Measurements from ENCODE around the gene SHISAL2A. TPM values are rescaled to one million over a fixed set of nuclear protein-coding genes. Genes with fewer than 3 reads are reported as not detected.

Gene SHISAL2A
- total and polyA plus RNA-seq, 7 donors, result 0.13 to 1.6 (median 0.28) TPM

DNA sequence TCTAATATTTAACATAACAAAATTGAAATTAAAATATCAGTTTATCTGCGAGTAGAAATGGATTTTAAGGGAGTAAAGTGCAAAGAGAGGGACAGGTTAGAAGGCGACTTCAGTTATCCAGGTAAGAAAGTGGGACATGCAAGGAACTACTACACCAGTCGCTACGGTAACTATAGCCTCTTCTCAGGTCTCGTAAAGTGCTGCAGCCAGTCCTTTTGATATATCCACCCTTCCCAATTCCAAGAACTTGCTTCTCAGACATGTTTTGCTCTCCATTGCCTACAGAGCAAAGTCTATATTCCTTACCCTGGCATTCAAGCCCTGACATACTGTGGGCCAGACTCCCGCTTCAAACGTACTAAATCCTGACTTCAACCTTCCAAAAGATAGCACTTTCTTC is 62.7 kb downstream of the SHISAL2A start:
- intact Hi-C loops (cut with DNase I), result no loop called here
- Histone ChIP-seq H3K4me1 (peaks cover 11% of the 10 kb centered on the region), H3K4me3 (no peak overlapping the region), H3K27ac (no peak overlapping the region), H3K27me3 (ENCODE audit: insufficient read depth in 3 of 3, low read length in 2 of 3) (no peaks in the 10 kb centered on the region), H3K36me3 (ENCODE audit: insufficient read depth in 1 of 2, low read depth in 1 of 2) (peaks cover 4 to 28% of the 10 kb centered on the region in 2 donors), H3K9me3 (no peaks in the 10 kb centered on the region)
- ATAC-seq (no peak), DNase-seq (no peak)
- TF ChIP-seq, protein P1, sequence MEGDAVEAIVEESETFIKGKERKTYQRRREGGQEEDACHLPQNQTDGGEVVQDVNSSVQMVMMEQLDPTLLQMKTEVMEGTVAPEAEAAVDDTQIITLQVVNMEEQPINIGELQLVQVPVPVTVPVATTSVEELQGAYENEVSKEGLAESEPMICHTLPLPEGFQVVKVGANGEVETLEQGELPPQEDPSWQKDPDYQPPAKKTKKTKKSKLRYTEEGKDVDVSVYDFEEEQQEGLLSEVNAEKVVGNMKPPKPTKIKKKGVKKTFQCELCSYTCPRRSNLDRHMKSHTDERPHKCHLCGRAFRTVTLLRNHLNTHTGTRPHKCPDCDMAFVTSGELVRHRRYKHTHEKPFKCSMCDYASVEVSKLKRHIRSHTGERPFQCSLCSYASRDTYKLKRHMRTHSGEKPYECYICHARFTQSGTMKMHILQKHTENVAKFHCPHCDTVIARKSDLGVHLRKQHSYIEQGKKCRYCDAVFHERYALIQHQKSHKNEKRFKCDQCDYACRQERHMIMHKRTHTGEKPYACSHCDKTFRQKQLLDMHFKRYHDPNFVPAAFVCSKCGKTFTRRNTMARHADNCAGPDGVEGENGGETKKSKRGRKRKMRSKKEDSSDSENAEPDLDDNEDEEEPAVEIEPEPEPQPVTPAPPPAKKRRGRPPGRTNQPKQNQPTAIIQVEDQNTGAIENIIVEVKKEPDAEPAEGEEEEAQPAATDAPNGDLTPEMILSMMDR (IDR thresholded peaks at IDR 0.05), result no peak
- WGBS, 3 donors, result 81 to 89% (median 82%) methylated on average over 7 of the region's 7 CpGs

DNA sequence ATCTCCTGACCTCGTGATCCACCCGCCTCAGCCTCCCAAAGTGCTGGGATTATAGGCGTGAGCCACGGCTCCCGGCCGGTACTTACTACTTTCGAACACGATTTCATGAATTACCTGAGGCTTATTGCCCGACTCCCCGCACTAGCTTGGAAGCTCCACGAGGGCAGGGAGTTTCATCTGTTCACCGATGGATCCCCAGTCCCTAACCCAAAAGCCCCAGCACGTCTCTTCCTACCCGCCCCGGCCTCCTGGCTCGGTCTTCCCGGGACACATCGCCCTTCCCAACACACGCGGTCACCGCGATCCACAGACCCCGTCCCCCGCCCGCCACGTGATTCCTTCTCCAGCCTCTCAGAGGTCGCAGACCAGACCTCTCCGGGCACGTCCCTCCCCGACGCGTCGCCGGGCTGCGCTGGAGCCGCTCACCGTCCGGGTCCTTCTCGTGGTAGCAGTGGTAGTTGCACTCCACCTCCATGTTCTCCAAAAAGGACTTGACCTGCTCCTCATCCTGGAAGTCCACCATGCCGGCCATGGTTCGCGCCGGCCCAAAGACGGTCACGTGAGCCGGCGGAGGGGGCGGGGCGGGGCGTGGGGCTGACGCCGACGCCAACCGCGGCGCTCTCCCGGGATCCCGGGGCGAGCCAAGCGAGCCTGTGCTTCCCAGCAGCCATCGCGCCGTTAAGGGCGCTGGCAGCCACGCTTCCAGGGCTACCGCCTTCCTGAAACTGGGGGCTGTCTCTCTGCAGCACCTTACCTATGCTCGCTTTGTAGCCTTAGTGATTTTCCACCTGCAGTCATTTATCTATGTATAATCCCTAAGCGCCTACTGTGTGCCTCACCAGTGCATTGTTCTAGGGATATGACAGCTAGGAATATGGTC is 65.1 kb downstream of the SHISAL2A start, which contains the start of gene COA7:
Gene COA7, minus strand, starts transcription at position 553 of the 880 bp plus-strand sequence. Its CDS starts 21 bp downstream, at position 532.
- H3K27ac ChIP-seq, result peak within 1 kb of the TSS; percentile 93
- peaks cover 11% of the 10 kb centered on the region for H3K4me1 ChIP-seq
- H3K4me3 ChIP-seq, result peak within 1 kb of the TSS; percentile 71
- intact Hi-C loops (cut with DNase I), result loop anchor here in 1 of 2 donors (2.0 kb wide), 1 partner anchor 29 kb away; the partner anchor contains the start of gene ZYG11B
- TF ChIP-seq, protein P1 (IDR thresholded peaks at IDR 0.05), result no peak
- peaks cover 0 to 4% of the 10 kb centered on the region in 2 donors for H3K36me3 ChIP-seq (ENCODE audit: insufficient read depth in 1 of 2, low read depth in 1 of 2)
- WGBS, 3 donors, result 1 to 2% (median 1%) methylated on average over 60 to 68 of the region's 68 CpGs
- ATAC-seq, result peak; percentile 85 to 89 (median 88)
- H3K27me3 ChIP-seq (ENCODE audit: insufficient read depth in 3 of 3, low read length in 2 of 3), result no peaks in the 10 kb centered on the region
- no peaks in the 10 kb centered on the region for H3K9me3 ChIP-seq
- DNase-seq, result peak; percentile 90 to 94

DNA sequence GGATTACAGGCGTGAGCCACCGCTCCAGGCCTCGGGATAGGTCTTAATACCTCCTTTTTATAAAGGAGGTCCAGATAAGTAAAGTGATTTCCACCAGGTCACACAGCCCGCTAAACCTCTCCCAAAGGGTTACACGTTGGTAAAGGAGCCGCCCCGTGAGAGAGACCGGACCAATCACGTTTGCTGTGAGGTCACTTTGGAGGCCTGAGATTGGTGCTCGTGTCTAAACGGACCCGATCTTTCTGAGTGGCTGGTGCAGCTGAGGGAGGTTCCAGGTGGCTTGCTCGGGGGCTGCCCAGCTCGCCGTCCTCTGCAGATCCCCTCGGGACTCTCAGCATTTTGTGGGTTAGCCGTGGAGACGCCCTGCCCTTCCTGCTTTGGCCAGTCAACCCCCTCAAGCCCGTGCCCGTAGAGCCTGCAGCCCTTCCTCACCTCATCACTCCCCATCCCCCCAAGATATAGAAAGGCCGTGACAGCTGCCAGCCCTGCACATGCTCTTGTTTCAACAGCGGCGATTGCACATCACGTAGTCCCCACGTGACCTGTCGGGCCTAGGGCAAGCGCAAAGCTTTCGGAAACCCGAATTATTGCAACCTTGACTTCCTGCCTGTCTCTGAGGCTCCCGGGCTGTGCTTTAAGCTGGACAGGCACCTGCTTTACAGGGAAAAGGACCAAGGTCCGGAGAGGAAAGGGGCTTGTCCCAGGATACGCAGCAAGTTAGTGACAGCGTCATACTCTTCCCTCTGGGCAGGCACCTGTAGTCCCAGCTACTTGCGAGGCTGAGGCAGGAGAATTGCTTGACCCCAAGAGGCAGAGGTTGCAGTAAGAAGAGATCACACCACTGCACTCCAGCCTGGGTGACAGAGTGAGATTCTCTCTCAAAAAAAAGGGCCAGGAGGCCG is 70.2 kb downstream of the SHISAL2A start:
- Histone ChIP-seq H3K27ac (peak overlapping the region; percentile 96), H3K36me3 (ENCODE audit: insufficient read depth in 1 of 2, low read depth in 1 of 2) (no peaks in the 10 kb centered on the region), H3K4me3 (peak overlapping the region; percentile 72), H3K9me3 (no peaks in the 10 kb centered on the region), H3K4me1 (peaks cover 23% of the 10 kb centered on the region), H3K27me3 (ENCODE audit: insufficient read depth in 3 of 3, low read length in 2 of 3) (no peaks in the 10 kb centered on the region)
- TF ChIP-seq, protein P1 (IDR thresholded peaks at IDR 0.05), result no peak
- intact Hi-C loops (cut with DNase I), result no loop called here
- WGBS, 3 donors, result 4 to 5% (median 5%) methylated on average over 34 to 35 of the region's 35 CpGs
- DNase-seq, result peak; percentile 92 to 94
- ATAC-seq, result peak; percentile 82 to 87 (median 84)

GRCh38 chr1:52706136-52706670 is 73.2 kb downstream of the SHISAL2A start:
- H3K27me3 ChIP-seq (ENCODE audit: insufficient read depth in 3 of 3, low read length in 2 of 3), result no peaks in the 10 kb centered on the region

More at GRCh38 chr1:52706136-52706670, 73.2 kb downstream of the SHISAL2A start:
- Histone ChIP-seq H3K4me1 (peaks cover 18% of the 10 kb centered on the region), H3K4me3 (no peak overlapping the region), H3K9me3 (no peaks in the 10 kb centered on the region), H3K36me3 (ENCODE audit: insufficient read depth in 1 of 2, low read depth in 1 of 2) (no peaks in the 10 kb centered on the region), H3K27ac (peak overlapping the region; percentile 74)
- no peak for ATAC-seq
- intact Hi-C loops (cut with DNase I), result no loop called here
- TF ChIP-seq, protein P1 (IDR thresholded peaks at IDR 0.05), result no peak
- no peak for DNase-seq
- 66 to 71% (median 69%) methylated on average over 6 of the region's 6 CpGs for WGBS, 3 donors

Other genes with a start within 250 kb of the SHISAL2A start
- under 1 TPM; 0.10 to 0.25 (median 0.19) TPM for gene ORC1, start 228.7 kb upstream of the SHISAL2A start, total RNA-seq
- gene ORC1, start 228.7 kb upstream of the SHISAL2A start, polyA plus RNA-seq, result 1 to 10 TPM in 1 of 3 donors, under 1 TPM in 2; 0.17 to 6.0 (median 0.39) TPM
- 10 to 100 TPM; 11.6 to 25.6 (median 17.6) TPM for gene PRPF38A, start 228.6 kb upstream of the SHISAL2A start, total RNA-seq
- 10 to 100 TPM in 2 of 3 donors, 1 to 10 TPM in 1; 7.1 to 25.1 (median 16.2) TPM for gene PRPF38A, start 228.6 kb upstream of the SHISAL2A start, polyA plus RNA-seq
- 10 to 100 TPM; 44.3 to 70.5 (median 54.6) TPM for gene TUT4, start 80.1 kb upstream of the SHISAL2A start, total RNA-seq
- 10 to 100 TPM; 13.3 to 50.8 (median 38.2) TPM for gene TUT4, start 80.1 kb upstream of the SHISAL2A start, polyA plus RNA-seq
- gene GPX7, start 30.8 kb upstream of the SHISAL2A start, total RNA-seq, result 10 to 100 TPM in 2 of 4 donors, 1 to 10 TPM in 2; 5.6 to 12.2 (median 10.2) TPM
- 1 to 10 TPM; 3.6 to 7.9 (median 7.7) TPM for gene GPX7, start 30.8 kb upstream of the SHISAL2A start, polyA plus RNA-seq
- gene COA7, start 65.2 kb downstream of the SHISAL2A start, total RNA-seq, result 10 to 100 TPM; 25.2 to 48.8 (median 38.7) TPM
- gene COA7, start 65.2 kb downstream of the SHISAL2A start, polyA plus RNA-seq, result 10 to 100 TPM; 27.4 to 41.8 (median 30.5) TPM
- gene ZYG11B, start 93.3 kb downstream of the SHISAL2A start, total RNA-seq, result 100 to 1,000 TPM in 2 of 4 donors, 10 to 100 TPM in 2; 72.0 to 152 (median 97.1) TPM
- 10 to 100 TPM; 11.4 to 91.0 (median 24.4) TPM for gene ZYG11B, start 93.3 kb downstream of the SHISAL2A start, polyA plus RNA-seq
- under 1 TPM in 1 of 4 donors, not detected in 3; 0.13 TPM for gene ZYG11A, start 209.6 kb downstream of the SHISAL2A start, total RNA-seq
- gene ZYG11A, start 209.6 kb downstream of the SHISAL2A start, polyA plus RNA-seq, result not detected

Measured in psoas muscle (tissue), 8 donors.